H9 (cell line): ENCODE data around the gene MEF2C. TPM values are rescaled to one million over a fixed set of nuclear protein-coding genes. Genes with fewer than 3 reads are reported as not detected.

Experiments
- DNase-seq: peaks from one replicate; pipeline ENCODE4 v3.0.0-alpha.2; 2017
- H2AFZ ChIP-seq: one replicate; pipeline ENCODE4 v1.6.1; 2013; ENCODE audit warnings: mild to moderate bottlenecking, low read length, control low read depth, moderate library complexity
- H2AK5ac ChIP-seq: 2 replicates; pipeline ENCODE4 v1.6.1; 2013; ENCODE audit warnings: low read length, control low read depth, mixed read lengths; ENCODE audit not compliant: insufficient read length
- H2BK120ac ChIP-seq: one replicate; pipeline ENCODE4 v1.6.1; 2013; ENCODE audit warnings: low read depth, mild to moderate bottlenecking, low read length, control low read depth, inconsistent platforms; ENCODE audit not compliant: poor library complexity, severe bottlenecking
- H2BK12ac ChIP-seq: 2 replicates; pipeline ENCODE4 v1.6.1; 2013; ENCODE audit warnings: low read length, control low read depth, mixed read lengths, low read depth; ENCODE audit not compliant: insufficient read length
- H2BK15ac ChIP-seq: 2 replicates; pipeline ENCODE4 v1.6.1; 2013; ENCODE audit warnings: low read depth, low read length, control low read depth
- H2BK20ac ChIP-seq: one replicate; pipeline ENCODE4 v1.6.1; 2013; ENCODE audit warnings: low read depth, mild to moderate bottlenecking, low read length, control low read depth, inconsistent platforms; ENCODE audit not compliant: poor library complexity, severe bottlenecking
- H2BK5ac ChIP-seq: 2 replicates; pipeline ENCODE4 v1.6.1; 2013; ENCODE audit warnings: low read length, control low read depth, mixed read lengths; ENCODE audit not compliant: insufficient read length
- H3K14ac ChIP-seq: 2 replicates; pipeline ENCODE4 v1.6.1; 2013; ENCODE audit warnings: low read length, control low read depth; ENCODE audit not compliant: insufficient read depth
- H3K18ac ChIP-seq: 2 replicates; pipeline ENCODE4 v1.6.1; 2013; ENCODE audit warnings: low read depth, mild to moderate bottlenecking, mixed read lengths, low read length, control low read depth; ENCODE audit not compliant: insufficient read length
- H3K23ac ChIP-seq: 2 replicates; pipeline ENCODE4 v1.6.1; 2013; ENCODE audit warnings: low read length, control low read depth, mixed read lengths, low read depth; ENCODE audit not compliant: insufficient read length
- H3K23me2 ChIP-seq: 2 replicates; pipeline ENCODE4 v1.6.1; 2013; ENCODE audit warnings: low read depth, mild to moderate bottlenecking, mixed read lengths, low read length, control low read depth; ENCODE audit not compliant: insufficient read length, poor library complexity, severe bottlenecking
- H3K27ac ChIP-seq: 2 replicates; pipeline ENCODE4 v1.5.1; 2013; ENCODE audit warnings: low read length, control low read depth, mixed read lengths, low read depth; ENCODE audit not compliant: insufficient read length
- H3K27me3 ChIP-seq: 2 replicates; pipeline ENCODE4 v1.6.1; 2013; ENCODE audit warnings: low read length, control low read depth, inconsistent platforms; ENCODE audit not compliant: insufficient read depth
- H3K4ac ChIP-seq: 2 replicates; pipeline ENCODE4 v1.6.1; 2013; ENCODE audit warnings: low read depth, mild to moderate bottlenecking, control low read depth, inconsistent platforms, low read length, moderate library complexity
- H3K4me1 ChIP-seq: 2 replicates; pipeline ENCODE4 v1.6.1; 2013; ENCODE audit warnings: low read length, control low read depth, inconsistent platforms; ENCODE audit not compliant: insufficient read depth
- H3K4me2 ChIP-seq: 2 replicates; pipeline ENCODE4 v1.6.1; 2013; ENCODE audit warnings: low read length, control low read depth, mixed read lengths; ENCODE audit not compliant: insufficient read length, insufficient read depth
- H3K56ac ChIP-seq: 2 replicates; pipeline ENCODE4 v1.6.1; 2013; ENCODE audit warnings: low read depth, mild to moderate bottlenecking, mixed read lengths, low read length, control low read depth; ENCODE audit not compliant: insufficient read length
- H3K79me1 ChIP-seq: 2 replicates; pipeline ENCODE4 v1.6.1; 2013; ENCODE audit warnings: low read depth, mild to moderate bottlenecking, moderate library complexity, low read length, control low read depth, inconsistent platforms; ENCODE audit not compliant: insufficient read depth, poor library complexity, severe bottlenecking
- H3K79me2 ChIP-seq: 2 replicates; pipeline ENCODE4 v1.6.1; 2013; ENCODE audit warnings: low read length, control low read depth, inconsistent platforms; ENCODE audit not compliant: insufficient read depth
- H3K9ac ChIP-seq: 2 replicates; pipeline ENCODE4 v1.6.1; 2013; ENCODE audit warnings: low read length, control low read depth, mixed read lengths; ENCODE audit not compliant: insufficient read length; ENCODE audit errors: extremely low read depth
- H3K9me3 ChIP-seq: one replicate; pipeline ENCODE4 v1.6.1; 2013; ENCODE audit warnings: low read depth, low read length, inconsistent platforms; ENCODE audit not compliant: control insufficient read depth
- H3T11ph ChIP-seq: one replicate; pipeline ENCODE4 v1.6.1; 2013; ENCODE audit warnings: mild to moderate bottlenecking, low read length, control low read depth, inconsistent platforms
- H4K20me1 ChIP-seq: one replicate; pipeline ENCODE4 v1.6.1; 2013; ENCODE audit not compliant: control insufficient read depth, insufficient read length, insufficient read depth
- H4K5ac ChIP-seq: 2 replicates; pipeline ENCODE4 v1.6.1; 2013; ENCODE audit warnings: low read depth, mild to moderate bottlenecking, mixed read lengths, low read length, control low read depth; ENCODE audit not compliant: insufficient read length
- H4K8ac ChIP-seq: replicated peaks from 2 replicates; pipeline ENCODE4 v1.6.1; 2013; ENCODE audit warnings: low read length, control low read depth, mixed read lengths, low read depth; ENCODE audit not compliant: insufficient read length
- H4K91ac ChIP-seq: 2 replicates; pipeline ENCODE4 v1.6.1; 2013; ENCODE audit warnings: low read depth, mild to moderate bottlenecking, moderate library complexity, mixed read lengths, low read length, control low read depth; ENCODE audit not compliant: insufficient read length
- H3K27ac Mint-ChIP-seq, 3 experiments: 2 replicates in 2 of 3; 3 replicates in 1 of 3; pipeline ENCODE4 v1.8.0; 2020 to 2021; ENCODE audit warnings: mixed read lengths in 3 of 3, mild to moderate bottlenecking in 1 of 3, moderate library complexity in 1 of 3
- H3K27me3 Mint-ChIP-seq: 2 replicates; pipeline ENCODE4 v1.8.0; 2021; ENCODE audit warnings: low read depth, mild to moderate bottlenecking, moderate library complexity, mixed read lengths
- H3K36me3 Mint-ChIP-seq, 3 experiments: 2 replicates in 2 of 3; 3 replicates in 1 of 3; pipeline ENCODE4 v1.8.0; 2020 to 2021; ENCODE audit warnings: low read depth in 3 of 3, mixed read lengths in 3 of 3; ENCODE audit not compliant: insufficient read depth in 1 of 3
- H3K4me1 Mint-ChIP-seq, 2 experiments: 2 replicates each; pipeline ENCODE4 v1.8.0; 2020; ENCODE audit warnings: mixed read lengths in 2 of 2
- H3K4me3 Mint-ChIP-seq, 2 experiments: 2 replicates in 1 of 2; 3 replicates in 1 of 2; pipeline ENCODE4 v1.8.0; 2020 to 2021; ENCODE audit warnings: mild to moderate bottlenecking in 2 of 2, mixed read lengths in 2 of 2, moderate library complexity in 1 of 2
- H3K9me3 Mint-ChIP-seq, 2 experiments: 2 replicates in 1 of 2; 3 replicates in 1 of 2; pipeline ENCODE4 v1.8.0; 2020; ENCODE audit warnings: mild to moderate bottlenecking in 2 of 2, mixed read lengths in 2 of 2, moderate library complexity in 1 of 2
- WGBS: extraction: QIAGEN DNeasy Blood & Tissue Kit; methylation state at CpG from one replicate; pipeline ENCODE4 v1.1.7; 2013; ENCODE audit warnings: missing lambda C conversion rate, low lambda C conversion rate, mixed read lengths; ENCODE audit not compliant: insufficient read length; ENCODE audit errors: extremely low coverage; 5-methylcytosine and 5-hydroxymethylcytosine counted together
- total RNA-seq: library from RNA; stranded (reverse); gene quantifications from 2 replicates; pipeline ENCODE4 v1.2.1, GENCODE V29; 2021
- TF ChIP-seq, protein P1 (sequence below): fragments of 200-600 bp; sonication (generic); conservative IDR thresholded peaks from 3 replicates; pipeline ENCODE4 v1.8.0; 2021; ENCODE audit warnings: antibody characterized with exemption, mild to moderate bottlenecking

The MEF2C gene
- total RNA-seq, 1 experiment from 2014 or later: 0.11 TPM

DNA sequence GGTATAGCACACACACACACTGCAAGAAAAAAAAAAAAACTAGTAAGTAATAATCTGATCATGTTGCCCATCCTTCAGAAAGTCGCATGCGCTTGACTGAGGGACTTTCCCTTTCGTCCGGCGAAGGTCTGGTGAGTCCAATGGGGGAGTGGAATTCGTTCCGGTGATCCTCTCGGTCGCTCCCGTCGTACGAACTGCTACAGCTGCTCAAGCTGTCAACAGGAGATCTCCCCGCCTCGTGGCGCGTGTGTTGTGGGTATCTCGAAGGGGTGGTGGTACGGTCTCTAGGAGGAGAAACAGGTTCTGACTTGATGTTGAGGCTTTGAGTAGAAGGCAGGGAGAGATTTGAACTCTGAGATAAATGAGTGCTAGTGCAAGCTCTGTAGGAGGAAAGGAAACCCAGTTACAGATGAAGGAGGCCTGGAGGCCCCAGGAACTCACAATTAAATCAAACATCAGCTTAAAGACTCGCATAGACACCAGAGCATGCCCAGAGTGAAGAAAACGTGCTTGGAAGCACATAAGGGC is 160.4 kb downstream of the MEF2C start:
- Histone ChIP-seq H3K9me3 (no peaks in the 10 kb centered on the region), H3K23me2 (no peaks in the 10 kb centered on the region), H3K18ac (no peak overlapping the region), H3K79me2 (no peaks in the 10 kb centered on the region), H3K4me2 (peak overlapping the region; percentile 33), H4K91ac (no peak overlapping the region), H4K5ac (no peak overlapping the region), H2BK20ac (no peak overlapping the region), H2BK12ac (no peak overlapping the region), H4K8ac (no peak overlapping the region), H3K79me1 (no peaks in the 10 kb centered on the region), H2BK15ac (no peak overlapping the region), H3K27me3 (peaks cover 4% of the 10 kb centered on the region; the same call in 1 of the 2 replicates), H2BK120ac (no peak overlapping the region), H3K56ac (no peak overlapping the region), H2AFZ (no peak overlapping the region), H3K4me1 (peaks cover 2% of the 10 kb centered on the region; the same call in 1 of the 2 replicates), H3K4ac (no peak overlapping the region), H2BK5ac (no peak overlapping the region), H3T11ph (no peak overlapping the region), H3K27ac (no peak overlapping the region), H3K23ac (no peak overlapping the region), H3K9ac (no peak overlapping the region), H4K20me1 (no peaks in the 10 kb centered on the region), H2AK5ac (no peak overlapping the region), H3K14ac (no peak overlapping the region)
- H3K4me1 Mint-ChIP-seq: peaks cover 11 to 19% of the 10 kb centered on the region in 2 experiments
- no CpG with 5 or more reads among the region's 20 CpGs for WGBS
- DNase-seq: no peak
- H3K27me3 Mint-ChIP-seq: peaks cover 14% of the 10 kb centered on the region
- H3K9me3 Mint-ChIP-seq: no peaks in the 10 kb centered on the region
- peak overlapping the region; percentile 8 to 35; a peak in 4 of 5 replicates for H3K4me3 Mint-ChIP-seq
- H3K36me3 Mint-ChIP-seq: no peaks in the 10 kb centered on the region
- TF ChIP-seq, protein P1, sequence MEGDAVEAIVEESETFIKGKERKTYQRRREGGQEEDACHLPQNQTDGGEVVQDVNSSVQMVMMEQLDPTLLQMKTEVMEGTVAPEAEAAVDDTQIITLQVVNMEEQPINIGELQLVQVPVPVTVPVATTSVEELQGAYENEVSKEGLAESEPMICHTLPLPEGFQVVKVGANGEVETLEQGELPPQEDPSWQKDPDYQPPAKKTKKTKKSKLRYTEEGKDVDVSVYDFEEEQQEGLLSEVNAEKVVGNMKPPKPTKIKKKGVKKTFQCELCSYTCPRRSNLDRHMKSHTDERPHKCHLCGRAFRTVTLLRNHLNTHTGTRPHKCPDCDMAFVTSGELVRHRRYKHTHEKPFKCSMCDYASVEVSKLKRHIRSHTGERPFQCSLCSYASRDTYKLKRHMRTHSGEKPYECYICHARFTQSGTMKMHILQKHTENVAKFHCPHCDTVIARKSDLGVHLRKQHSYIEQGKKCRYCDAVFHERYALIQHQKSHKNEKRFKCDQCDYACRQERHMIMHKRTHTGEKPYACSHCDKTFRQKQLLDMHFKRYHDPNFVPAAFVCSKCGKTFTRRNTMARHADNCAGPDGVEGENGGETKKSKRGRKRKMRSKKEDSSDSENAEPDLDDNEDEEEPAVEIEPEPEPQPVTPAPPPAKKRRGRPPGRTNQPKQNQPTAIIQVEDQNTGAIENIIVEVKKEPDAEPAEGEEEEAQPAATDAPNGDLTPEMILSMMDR: no peak
- H3K27ac Mint-ChIP-seq: no peak overlapping the region
